ENCODE measurements around the gene TNFRSF14. TPM values are rescaled to one million over a fixed set of nuclear protein-coding genes. Genes with fewer than 3 reads are reported as not detected.

The TNFRSF14 gene
- total and polyA plus RNA-seq, 9 of the 15 experiments (the other 6 are each of a cell fraction or from before 2014, with no cell fraction given): 0.11 to 2.3 (median 0.68) TPM; not detected in 2

DNA sequence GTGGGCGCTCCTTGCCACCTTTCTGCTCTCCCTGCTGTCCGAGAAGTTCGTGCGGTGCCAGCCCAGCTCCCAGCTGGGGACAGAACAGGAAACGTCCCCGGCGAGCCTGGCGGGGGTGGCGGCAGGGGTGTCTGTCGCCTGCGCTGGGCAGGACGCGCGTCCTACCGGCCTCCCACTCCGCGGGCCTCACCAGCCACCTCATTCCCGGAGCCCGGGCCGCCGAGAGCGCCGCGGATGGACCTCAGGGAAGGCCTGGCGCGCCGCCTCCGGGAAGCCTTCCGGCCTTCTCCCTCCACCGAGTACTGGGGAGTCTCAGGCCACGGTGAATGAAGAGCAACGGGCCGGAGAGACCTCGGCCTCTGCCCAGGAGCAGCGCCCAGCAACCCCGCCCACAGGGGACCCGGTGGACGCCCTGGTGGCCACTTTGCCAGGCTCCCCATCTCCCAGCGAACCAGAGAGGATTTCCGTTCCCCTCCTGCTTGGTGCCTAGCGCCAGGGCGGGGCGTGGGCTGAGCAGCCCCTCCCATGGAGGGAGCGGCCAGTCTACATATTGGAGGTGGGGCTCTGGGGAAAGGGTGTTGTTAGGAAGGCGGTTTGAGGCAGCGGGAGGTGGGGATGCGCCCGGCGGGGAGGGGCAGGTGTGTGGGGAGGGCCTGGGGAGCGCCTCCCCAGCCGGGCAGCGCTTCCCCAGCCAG, 9.5 kb upstream of the TNFRSF14 start (continued):
- peak; percentile 90 to 97; a peak in 3 of 4 replicates for TF ChIP-seq KDM1A (IDR thresholded peaks at IDR 0.05)
- TF ChIP-seq CBFA2T3 (IDR thresholded peaks at IDR 0.05): 0 out of 2 replicates have a peak, but pooled peaks have one; percentile 32
- 0 out of 2 replicates have a peak, but pooled peaks have one; percentile 17 for TF ChIP-seq SRSF1 (IDR thresholded peaks at IDR 0.05; ENCODE audit: low read depth, low read length)
- TF ChIP-seq HDAC6 (IDR thresholded peaks at IDR 0.05; ENCODE audit: low read depth, low read length): no peak
- TF ChIP-seq ATF1 (CRISPR knock-in tag; IDR thresholded peaks at IDR 0.05): no peak
- peak; percentile 42 for TF ChIP-seq ATF1 (tag; IDR thresholded peaks at IDR 0.05)
- TF ChIP-seq TRIM24 (IDR thresholded peaks at IDR 0.05): 0 out of 4 replicates have a peak, but pooled peaks of 1 of the 2 experiments have one; percentile 6
- TF ChIP-seq HDAC2 (IDR thresholded peaks at IDR 0.05): peak; percentile 94
- TF ChIP-seq ZNF184 (CRISPR knock-in tag; IDR thresholded peaks at IDR 0.05): no peak
- TF ChIP-seq, protein P1, sequence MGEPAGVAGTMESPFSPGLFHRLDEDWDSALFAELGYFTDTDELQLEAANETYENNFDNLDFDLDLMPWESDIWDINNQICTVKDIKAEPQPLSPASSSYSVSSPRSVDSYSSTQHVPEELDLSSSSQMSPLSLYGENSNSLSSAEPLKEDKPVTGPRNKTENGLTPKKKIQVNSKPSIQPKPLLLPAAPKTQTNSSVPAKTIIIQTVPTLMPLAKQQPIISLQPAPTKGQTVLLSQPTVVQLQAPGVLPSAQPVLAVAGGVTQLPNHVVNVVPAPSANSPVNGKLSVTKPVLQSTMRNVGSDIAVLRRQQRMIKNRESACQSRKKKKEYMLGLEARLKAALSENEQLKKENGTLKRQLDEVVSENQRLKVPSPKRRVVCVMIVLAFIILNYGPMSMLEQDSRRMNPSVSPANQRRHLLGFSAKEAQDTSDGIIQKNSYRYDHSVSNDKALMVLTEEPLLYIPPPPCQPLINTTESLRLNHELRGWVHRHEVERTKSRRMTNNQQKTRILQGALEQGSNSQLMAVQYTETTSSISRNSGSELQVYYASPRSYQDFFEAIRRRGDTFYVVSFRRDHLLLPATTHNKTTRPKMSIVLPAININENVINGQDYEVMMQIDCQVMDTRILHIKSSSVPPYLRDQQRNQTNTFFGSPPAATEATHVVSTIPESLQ (CRISPR knock-in tag; IDR thresholded peaks at IDR 0.05): 0 out of 2 replicates have a peak, but pooled peaks have one; percentile 75
- peak; percentile 99 for TF ChIP-seq ZFP36 (IDR thresholded peaks at IDR 0.05; ENCODE audit: low read depth, low read length, partially characterized antibody)
